Bronchial epithelial cell (primary cell): ENCODE results near the gene PRSS38. TPM values are rescaled to one million over a fixed set of nuclear protein-coding genes. Genes with fewer than 3 reads are reported as not detected.

Source experiments
- DNase-seq: peaks from one replicate; pipeline ENCODE4 v3.0.0-alpha.2; 2010; ENCODE audit warnings: low read depth
- FAIRE-seq: peaks from 2 replicates; lab custom pipeline; 2011; peaks lifted over from hg19 to GRCh38; lab: Jason Lieb, UNC
- H3K27me3 ChIP-seq: 2 replicates; pipeline ENCODE4 v1.5.1; 2011; ENCODE audit warnings: low read length; ENCODE audit not compliant: control insufficient read depth, insufficient read depth
- H3K36me3 ChIP-seq: 2 replicates; pipeline ENCODE4 v1.5.1; 2011; ENCODE audit warnings: low read length; ENCODE audit not compliant: control insufficient read depth, insufficient read depth
- H3K4me3 ChIP-seq: 2 replicates; pipeline ENCODE4 v1.5.1; 2011; ENCODE audit warnings: mild to moderate bottlenecking, low read depth, low read length, control low read depth
- total RNA-seq: library from RNA; depleted of rRNA; stranded (reverse); fragments of >200 nt; gene quantifications from 2 replicates; pipeline ENCODE4 v1.2.1, GENCODE V29; 2014
- TF ChIP-seq, protein P1 (sequence below): IDR thresholded peaks from 2 replicates; pipeline ENCODE4 v1.5.1; 2011; ENCODE audit warnings: mild to moderate bottlenecking, moderate library complexity, low read length, control low read depth, inconsistent platforms; ENCODE audit not compliant: insufficient read depth, severe bottlenecking

PRSS38 gene
- total RNA-seq, 1 donor from 2014 or later: not detected

DNA sequence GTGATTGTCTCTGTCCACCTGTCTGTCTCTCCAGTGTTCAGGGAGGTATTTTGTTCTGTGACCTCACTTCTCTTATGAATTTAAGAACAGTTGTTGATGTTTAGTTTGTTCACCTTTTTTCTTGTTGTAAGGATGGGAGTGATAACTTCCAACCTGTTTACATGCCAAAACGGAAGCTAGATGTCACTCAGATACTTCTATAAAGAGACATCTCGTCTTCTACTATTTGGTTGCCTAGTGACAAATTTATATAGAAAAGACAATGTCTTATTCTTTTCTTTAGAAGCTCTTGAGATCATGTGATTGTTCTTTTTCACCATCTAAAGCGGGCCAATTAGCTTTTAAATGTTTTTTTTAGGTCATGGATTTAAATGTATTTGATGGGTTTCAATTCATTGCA lies 33.8 kb downstream of the PRSS38 start:
- no peak overlapping the region for H3K4me3 ChIP-seq
- FAIRE-seq: no peak
- TF ChIP-seq, protein P1, sequence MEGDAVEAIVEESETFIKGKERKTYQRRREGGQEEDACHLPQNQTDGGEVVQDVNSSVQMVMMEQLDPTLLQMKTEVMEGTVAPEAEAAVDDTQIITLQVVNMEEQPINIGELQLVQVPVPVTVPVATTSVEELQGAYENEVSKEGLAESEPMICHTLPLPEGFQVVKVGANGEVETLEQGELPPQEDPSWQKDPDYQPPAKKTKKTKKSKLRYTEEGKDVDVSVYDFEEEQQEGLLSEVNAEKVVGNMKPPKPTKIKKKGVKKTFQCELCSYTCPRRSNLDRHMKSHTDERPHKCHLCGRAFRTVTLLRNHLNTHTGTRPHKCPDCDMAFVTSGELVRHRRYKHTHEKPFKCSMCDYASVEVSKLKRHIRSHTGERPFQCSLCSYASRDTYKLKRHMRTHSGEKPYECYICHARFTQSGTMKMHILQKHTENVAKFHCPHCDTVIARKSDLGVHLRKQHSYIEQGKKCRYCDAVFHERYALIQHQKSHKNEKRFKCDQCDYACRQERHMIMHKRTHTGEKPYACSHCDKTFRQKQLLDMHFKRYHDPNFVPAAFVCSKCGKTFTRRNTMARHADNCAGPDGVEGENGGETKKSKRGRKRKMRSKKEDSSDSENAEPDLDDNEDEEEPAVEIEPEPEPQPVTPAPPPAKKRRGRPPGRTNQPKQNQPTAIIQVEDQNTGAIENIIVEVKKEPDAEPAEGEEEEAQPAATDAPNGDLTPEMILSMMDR: no peak
- H3K36me3 ChIP-seq: no peaks in the 10 kb centered on the region
- no peaks in the 10 kb centered on the region for H3K27me3 ChIP-seq
- no peak for DNase-seq

DNA sequence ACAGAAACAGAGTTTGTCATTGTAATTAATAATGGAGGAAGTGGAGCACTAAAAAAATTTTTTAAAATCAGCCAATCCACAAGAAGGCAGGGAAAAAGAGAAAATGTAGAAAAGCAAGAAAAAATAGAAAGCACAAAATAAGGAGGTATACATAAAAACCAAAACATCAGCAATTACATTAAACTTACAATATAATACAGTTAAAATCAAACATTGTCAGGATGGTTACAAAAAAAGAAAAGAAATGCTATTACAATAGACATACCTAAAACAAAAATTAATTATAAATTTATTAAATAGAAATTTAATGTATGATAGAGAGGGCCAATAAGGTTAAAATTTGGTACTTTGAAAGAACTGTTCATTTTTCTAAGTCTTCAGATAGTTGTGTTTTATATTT lies 38.7 kb downstream of the PRSS38 start:
- H3K27me3 ChIP-seq: no peaks in the 10 kb centered on the region
- H3K36me3 ChIP-seq: no peaks in the 10 kb centered on the region
- DNase-seq: no peak
- no peak for FAIRE-seq
- TF ChIP-seq, protein P1: no peak
- H3K4me3 ChIP-seq: no peak overlapping the region

- H3K4me3 ChIP-seq: no peak overlapping the region
- no peak for FAIRE-seq
- no peak for DNase-seq
- H3K27me3 ChIP-seq: no peaks in the 10 kb centered on the region
- TF ChIP-seq, protein P1: no peak
- H3K36me3 ChIP-seq: no peaks in the 10 kb centered on the region
Observed at GRCh38 chr1:227855687-227856086, 40.2 kb downstream of the PRSS38 start.

GRCh38 chr1:227856147-227856858 lies 40.8 kb downstream of the PRSS38 start:
- TF ChIP-seq, protein P1: no peak
- FAIRE-seq: no peak

GRCh38 chr1:227864882-227865281 lies 49.4 kb downstream of the PRSS38 start:
- TF ChIP-seq, protein P1: no peak
- DNase-seq (no peak), FAIRE-seq (no peak)
- H3K27me3 ChIP-seq: no peaks in the 10 kb centered on the region
- H3K4me3 ChIP-seq: no peak overlapping the region
- H3K36me3 ChIP-seq: no peaks in the 10 kb centered on the region

More at GRCh38 chr1:227856147-227856858, 40.8 kb downstream of the PRSS38 start:
- no peak overlapping the region for H3K4me3 ChIP-seq
- no peak for DNase-seq
- H3K36me3 ChIP-seq: no peaks in the 10 kb centered on the region
- no peaks in the 10 kb centered on the region for H3K27me3 ChIP-seq
